Stimulated activated CD4-positive, alpha-beta T cell treated with anti-CD3 and anti-CD28 coated beads, Interleukin-2, amount 100 ng/mL, for 4 hours (primary cell): Measurements from ENCODE around the gene ZBTB38.

ENCODE experiments used
- DNase-seq: peaks from one replicate; pipeline ENCODE4 v3.0.0-alpha.2; 2020; ENCODE audit warnings: low read depth

Gene ZBTB38

DNA sequence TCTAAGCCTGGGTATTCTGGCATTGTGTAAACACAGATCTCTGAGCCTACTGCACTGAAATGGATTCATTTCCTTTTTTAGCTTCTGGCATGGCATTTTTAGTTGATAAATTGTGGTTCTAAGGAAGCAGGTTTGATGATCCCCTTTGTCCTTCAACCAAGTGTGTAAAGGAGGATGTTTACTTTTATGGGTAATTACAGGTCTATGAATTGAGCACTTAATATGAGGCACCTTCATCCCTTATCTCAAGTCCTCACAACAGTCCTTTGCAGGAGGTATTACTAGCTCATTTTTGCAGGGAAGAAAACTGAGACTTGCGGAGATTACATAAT lies 30.8 kb upstream of the ZBTB38 start:
- no peak for DNase-seq

DNA sequence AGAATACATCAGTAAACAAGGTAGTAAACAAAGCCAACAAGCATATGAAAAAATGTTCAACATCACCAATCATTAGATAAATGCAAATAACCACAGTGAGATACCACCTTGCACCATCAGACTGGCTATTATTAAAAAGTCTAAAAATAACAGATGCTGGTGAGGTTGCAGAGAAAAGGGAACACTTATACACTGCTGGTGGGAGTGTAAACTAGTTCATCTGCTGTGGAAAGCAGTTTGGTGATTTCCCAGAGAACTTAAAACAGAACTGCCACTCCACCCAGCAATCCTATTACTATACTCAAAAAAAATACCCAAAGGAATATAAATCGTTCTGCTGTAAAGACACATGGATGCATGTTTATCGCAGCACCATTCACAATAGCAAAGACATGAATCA lies 30.3 kb upstream of the ZBTB38 start:
- DNase-seq: no peak

DNA sequence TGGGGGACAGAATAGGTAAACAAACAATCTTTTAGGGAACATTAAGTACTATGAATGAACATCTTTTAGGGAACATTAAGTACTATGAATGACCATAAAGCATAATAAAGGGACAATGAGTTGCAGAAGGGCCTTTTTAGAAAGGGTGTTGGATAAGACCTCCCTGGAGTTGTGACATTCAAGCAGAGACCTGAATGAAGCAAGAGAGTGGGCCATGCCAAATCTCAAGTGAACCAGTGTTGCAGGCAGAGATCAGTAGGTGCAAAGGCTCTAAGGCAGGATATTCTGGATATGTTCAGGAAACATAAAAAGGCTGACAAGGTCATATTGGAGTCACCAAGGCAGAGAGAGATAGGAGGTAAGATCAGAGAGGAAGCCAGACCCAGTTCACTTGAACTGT lies 29.4 kb upstream of the ZBTB38 start:
- DNase-seq: no peak

DNA sequence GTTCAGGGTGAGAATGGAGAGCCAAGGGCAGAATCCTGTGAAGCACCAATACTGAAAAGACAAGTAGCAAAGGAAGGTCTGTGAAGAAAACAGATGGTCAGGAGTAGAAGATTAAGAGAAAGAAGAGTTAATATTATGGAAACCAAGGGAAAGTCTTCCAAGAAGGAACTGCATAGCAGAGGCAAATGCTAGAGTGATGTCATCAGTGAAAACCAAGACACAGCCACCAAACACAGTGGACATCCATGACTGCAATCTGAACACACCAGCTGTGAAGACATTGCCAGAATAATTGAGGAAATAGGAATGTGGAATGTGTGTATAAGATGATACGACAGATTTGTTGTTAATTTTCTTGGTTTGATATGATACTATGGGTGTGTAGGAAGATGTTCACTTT lies 26.8 kb upstream of the ZBTB38 start:
- no peak for DNase-seq

DNA sequence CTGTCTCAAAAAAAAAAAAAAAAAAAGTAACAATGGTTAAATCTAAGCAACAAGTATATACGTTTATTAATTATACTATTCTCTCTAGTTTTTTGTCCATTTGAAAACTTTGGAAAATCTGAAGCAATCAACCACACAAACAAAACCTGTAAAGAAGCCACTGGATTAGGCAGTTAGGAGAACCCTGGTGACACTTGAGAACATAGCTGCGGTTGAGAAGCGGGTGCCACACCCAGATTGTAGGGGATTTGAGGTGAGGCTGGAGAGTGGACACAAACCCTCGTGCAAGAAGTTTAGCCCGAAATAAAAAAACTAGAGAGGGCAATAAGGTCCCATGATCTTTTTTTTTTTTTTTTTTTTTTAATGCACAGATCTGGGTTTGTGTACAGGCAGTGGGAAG lies 25.9 kb upstream of the ZBTB38 start:
- DNase-seq: no peak

DNA sequence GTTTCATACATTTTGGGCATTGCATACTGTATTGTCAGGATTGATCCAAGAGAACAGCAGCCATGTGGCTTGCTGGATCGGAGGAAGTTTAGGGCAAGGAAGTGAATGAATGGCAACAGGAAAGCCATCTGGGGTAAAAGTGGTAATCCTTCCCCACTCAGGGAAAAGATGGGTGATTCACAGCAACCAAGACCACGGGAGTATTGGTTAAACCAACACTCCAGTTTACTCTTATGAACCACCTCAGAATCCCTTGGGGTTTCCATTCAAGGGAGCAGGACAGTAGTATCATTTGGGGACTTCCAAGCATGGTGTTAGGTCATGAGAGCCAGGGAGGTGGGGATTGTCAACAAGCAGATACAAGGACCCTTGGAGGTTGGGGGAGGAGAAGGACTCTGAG lies 25.2 kb upstream of the ZBTB38 start:
- no peak for DNase-seq

DNA sequence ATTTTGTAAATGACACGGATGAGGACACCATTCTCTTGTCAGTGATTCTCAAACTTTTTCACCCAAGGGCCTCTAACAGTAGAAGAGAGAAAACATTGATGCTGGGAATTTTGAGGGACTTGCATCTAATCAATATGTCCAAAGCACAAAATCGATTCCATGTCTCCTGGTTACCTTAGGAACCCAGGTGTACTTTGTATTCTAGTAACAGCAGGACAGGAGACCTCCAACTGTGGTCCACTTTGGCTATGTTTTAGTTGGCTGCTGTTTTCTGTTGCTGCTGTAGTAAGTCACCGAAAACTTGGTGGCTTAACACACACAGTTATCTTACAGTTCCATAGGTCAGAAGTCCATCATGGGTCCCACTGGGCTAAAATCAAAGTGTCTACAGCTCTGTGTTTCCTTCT lies 24.4 kb upstream of the ZBTB38 start:
- DNase-seq: no peak

DNA sequence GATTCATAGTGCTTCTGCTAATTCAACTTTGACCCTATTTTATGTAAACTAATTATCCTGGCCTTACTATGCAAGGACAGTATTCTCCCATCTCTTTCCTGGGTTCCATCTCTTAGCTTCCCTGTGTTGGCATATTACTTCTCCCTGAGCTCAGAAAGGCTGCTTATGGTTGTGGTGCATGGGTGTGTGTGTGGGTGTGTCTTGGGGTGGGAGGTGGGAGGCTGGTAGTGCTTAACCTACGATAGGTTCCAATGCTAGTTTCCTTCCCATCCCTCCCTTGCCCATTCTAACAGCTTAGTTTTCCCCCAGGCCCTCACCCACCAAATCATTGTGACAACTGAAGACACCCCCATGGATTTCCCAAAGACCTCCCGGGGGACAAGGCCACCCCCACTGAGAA lies 22.8 kb upstream of the ZBTB38 start:
- no peak for DNase-seq

DNA sequence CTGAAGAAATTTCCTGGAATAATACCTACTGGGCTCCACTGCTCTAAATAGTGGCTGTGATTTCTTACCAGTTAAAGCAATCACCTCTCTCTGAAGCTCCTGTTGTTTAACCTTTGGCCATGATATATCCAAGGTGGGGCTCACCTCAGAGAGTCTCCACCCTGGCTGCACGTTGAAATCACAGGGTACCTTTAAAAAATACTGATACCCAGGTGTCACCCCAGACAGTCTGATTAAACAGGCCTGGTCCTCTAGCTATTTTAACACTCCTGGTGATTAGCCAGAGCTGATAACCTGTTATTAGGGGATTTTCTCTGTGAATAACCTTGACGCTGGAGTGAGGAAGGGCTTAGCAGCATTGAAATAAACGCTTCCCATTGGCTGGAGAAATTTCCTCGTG lies 22.3 kb upstream of the ZBTB38 start:
- no peak for DNase-seq

DNA sequence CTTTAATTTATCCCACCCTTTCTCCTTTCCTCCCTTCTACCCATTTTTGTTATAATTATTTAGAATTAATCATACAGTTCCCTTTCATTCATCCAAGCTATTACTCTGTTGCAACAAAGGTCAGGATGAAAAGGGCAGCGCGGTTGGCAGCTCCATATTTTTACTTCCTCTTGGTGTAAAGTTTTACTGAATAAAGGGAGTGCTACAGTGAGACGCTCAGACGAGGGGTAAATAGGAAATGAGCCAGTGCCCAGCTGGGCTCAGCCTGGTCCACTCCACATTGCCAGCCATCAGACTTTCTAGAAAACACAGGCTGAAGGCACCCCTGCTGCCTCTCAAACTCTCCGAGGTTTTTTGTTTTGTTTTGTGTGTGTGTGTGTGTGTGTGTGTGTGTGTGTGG lies 21.9 kb upstream of the ZBTB38 start:
- DNase-seq: no peak

DNA sequence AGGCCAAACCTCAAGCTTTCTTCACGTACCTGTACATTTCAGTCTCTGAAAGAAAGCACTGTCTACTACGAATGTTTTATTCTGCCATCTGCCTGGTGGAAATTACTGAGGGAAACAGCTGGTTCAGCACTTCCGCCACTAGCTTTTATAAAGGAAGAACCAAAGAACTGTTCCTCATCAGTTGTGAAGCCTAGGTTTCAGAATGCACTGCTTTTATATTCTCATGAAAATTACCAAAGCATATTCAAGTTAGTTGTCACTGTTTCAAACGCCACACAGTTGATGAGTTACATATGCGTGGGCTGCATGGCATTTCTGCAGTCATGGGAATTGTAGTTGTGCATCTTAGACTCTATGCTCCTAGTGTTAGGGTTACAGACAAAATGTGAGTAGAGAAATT lies 21.5 kb upstream of the ZBTB38 start:
- DNase-seq: no peak

DNA sequence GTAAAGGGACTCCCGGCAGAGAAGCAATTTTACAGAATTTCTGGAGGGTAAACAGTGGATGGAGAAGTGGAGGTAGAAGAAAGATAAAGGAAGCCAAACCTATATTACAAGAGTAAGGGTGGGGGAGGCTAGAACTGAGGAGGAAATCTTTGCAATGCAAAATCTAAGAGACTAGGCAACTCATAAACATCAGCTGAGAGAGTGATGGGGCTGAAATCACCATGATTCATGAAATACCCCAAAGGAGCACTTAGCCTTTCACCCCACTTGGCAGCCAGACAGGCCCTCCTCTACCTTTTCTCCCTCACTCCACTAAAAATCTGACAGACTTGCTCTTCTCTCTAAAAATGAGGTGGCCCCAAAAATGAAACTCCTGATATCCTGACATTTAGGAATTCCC lies 19.5 kb upstream of the ZBTB38 start:
- DNase-seq: no peak

DNA sequence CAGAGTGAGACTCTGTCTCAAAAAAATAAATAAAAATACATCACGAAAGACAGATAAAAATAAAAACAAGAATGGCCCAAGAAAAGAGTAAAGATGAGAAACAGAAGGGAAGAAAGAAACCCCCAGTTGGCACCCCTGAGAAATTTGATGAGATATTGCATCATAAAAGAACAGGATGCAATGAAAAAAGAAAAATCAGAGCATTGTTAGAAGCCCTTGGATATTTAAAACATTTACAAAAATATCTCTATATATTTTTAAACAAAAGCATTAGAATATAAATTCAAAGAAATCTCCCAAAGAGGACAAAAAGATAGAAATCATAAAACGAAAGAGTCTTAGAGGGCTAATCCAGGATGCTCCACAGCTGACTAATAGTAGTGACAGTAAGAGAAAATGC lies 18.6 kb upstream of the ZBTB38 start:
- no peak for DNase-seq

DNA sequence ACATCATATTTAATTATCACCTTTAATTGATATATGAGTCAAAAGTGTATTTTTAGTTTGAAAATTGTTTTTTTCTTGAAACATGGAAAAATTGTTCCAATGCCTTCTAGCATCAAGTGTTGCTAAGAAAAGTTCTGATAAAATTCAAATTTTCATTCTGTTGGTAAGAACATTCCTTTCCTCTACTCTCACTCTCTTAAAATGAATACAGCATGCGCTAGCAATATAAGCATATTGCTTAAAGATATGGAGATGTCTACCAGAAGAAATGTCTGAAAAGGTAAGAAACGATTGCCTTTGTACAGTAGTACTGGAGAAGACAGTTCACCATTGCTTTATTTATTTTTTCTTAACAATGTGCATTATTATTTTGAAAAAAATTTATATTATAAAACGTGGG lies 17.6 kb upstream of the ZBTB38 start:
- no peak for DNase-seq

DNA sequence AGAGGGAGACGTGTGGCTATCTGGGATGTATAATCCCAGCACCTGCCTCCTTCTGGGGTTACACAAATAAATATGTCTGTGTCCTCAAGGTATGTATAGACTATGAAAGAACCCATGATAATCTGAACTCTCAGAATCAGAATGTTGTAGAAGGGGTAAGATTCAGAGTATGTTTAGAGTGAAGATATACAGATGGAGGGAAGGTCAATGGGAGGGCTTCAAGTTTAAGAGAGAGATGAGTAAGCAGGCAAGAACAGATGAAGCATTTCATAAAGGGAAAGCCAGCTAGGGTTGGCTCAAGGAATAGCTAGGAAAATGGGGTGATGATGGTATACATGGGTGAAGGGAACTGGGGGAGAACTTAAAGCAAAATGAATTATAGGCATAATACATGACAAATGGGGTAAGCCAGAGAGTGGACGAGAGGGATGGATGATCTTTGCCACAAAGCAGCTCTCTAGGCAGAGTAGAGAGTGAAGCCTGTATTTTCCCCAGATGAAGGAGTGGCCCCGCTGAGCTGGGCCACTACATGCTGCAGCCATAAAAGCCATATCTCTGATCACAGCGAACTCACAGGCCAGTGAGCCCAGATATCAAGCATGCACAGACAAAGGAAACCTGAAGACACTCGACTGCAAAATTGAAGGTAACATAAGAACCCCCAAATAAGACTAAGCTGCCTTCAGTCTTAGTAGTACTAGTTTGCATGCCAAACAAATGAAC lies 15.9 kb upstream of the ZBTB38 start:
- no peak for DNase-seq

DNA sequence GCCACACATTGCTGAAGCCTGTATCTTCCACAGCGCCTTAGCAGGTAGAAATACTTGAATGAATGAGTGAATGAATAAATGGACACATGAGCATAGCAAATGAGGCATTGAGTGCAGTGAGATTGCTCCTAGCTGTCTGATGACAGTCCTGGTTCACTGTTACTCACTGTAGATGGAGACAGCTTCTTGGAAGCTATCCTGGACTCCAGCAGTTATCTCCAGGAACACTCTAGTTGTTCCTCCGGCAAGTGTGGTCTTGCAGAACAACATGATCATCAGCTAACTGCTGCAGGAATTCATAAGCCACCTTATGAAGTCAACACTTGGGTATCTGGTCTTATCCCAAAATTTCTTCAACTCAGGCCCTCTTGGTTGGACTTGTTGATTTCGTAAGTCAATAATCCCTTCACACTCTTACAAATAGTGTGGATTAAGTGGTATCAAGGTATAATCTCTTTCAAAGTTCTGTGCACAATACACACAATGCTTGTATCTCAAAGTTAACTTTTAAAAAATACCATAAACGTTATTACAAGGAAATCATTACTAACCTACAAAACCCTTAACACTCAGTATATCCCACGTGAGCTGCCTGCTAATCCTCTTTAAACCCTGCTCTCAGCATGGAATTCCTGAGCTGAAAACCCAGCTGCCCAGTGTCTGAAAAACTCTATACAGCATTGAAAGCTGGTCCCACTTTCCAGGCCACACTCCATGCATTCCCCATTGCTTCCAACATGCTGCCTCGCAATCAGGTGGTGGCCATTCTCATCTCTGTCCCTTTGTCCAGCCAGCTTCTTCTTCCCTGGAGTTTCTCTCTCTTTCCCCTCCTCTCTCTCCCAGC lies 14.4 kb upstream of the ZBTB38 start:
- DNase-seq: no peak

DNA sequence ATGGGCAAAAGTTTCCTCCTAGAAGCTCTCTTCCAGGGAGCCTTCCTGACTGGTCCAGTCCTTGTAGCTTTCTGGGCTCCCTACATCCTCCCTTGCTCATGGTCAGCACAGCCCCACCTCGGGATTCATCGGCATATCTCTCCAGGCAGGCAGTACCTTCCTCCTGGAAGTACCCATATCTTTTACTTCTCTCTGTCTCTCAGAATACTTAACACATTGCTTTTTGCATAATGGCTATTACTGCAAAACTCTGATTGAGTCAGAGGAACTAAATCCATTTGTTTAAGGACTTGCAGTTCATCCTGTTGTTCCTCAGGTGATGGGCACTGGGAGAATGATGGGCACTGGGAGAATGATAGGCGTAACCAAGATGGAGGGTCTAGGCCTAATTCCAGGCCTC lies 13.8 kb upstream of the ZBTB38 start:
- DNase-seq: no peak

DNA sequence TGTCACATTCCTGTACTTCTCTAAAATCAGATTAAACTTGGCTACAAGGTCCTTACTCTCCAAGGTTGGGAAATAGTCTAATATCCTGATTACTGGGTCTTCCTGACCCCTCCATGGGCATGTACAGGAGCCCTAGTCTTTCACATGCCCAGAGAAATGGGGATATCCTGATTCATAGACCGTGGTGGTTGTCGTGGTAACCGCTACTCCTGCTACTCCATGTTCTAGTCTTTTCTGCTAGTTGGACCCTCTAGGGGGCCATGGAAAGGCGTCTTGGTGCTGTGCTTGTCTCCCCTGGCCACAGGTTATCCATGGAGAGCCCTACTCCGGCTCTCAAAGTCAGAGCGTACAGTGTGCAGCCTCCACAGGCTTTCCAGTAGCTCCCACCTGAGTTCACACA lies 13.1 kb upstream of the ZBTB38 start:
- DNase-seq: no peak

DNA sequence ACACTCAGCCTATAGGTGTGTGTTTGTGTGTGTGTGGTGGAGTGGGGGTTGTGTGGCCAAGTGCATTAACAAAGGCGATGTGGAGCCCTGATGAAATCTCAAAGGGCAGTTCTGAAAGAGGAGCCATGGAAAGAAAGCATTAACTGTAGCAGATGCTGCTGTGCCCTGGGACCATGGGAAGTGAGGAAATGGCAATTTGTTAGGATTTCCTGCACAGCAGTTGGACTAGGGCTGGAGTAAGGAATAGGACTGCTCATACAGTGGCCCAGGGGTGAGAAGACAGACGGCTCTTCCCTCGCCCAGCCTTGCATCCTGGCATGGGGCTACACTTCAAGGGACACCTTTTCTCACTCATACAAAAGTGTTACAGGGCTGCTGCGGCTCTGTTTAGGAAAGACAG lies 12.3 kb upstream of the ZBTB38 start:
- no peak for DNase-seq

DNA sequence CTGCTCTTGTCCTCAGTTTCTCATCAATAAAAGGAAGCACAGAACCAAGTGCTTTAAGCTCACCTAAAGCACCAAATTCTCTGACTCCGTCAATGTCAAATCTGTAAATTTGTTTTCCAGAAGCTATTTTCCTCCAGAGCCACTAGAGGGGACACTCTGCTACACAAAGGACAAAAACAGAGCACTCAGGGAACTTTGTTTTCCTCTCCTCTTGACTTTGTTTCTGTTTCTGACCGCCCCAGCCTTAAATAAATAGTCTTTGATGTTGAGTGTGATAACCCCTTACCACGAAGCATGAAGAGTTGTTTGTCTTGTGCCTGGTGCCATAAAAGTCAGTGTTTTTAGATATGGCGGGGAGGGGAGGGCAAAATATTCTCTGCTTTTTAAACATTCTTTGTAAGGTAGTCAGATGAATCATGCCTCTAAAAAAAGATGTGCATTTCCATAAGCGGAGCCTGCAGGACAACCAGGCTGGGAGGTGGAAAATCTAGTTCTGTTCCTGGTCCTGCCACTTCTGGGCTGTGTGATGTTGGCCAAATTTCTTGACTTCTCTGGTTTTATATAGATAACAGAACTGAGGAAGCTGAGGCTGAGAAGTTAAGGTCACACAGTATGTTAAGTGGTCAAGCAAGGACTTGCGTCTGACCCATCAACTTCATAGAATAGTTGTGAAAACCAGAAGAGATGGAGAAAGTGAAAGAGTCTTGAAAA lies 7.3 kb upstream of the ZBTB38 start:
- no peak for DNase-seq

DNA sequence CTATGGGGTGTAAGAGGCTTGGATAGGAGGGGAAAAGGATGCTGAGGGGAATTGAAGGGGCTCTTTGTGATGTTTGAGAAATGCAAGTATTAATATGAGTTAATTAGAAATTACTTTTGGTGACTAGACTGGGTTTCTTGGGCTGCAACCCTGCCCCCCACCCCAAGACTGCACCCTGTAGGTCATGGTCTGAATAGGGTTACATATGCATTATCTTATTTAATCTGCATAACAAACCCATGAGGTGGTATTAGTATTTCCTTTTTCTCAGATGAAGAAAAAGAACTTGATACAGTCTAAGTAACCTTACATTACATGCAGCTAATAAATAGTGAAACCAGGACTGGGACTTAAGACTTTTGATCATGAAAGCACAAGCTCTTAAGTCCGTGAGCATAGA lies 5.6 kb upstream of the ZBTB38 start:
- no peak for DNase-seq

DNA sequence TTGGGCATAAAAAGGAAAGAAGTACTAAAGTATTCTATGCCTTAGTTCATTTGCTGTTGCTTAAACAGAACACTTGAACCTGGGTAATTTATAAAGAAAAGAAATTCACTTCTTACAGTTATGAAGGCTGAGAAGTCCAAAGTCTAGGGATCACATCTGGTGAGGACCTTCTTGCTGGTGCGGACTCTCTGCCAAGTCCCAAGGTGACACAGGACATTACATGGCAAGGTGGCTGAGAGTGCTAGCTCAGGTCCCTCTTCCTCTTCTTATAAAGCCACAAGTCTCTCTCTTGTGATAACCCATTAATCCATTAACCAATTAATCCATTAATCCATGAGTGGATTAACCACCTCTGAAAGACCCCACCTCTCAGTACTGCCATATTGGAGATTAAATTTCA lies 3.1 kb upstream of the ZBTB38 start:
- DNase-seq: no peak

DNA sequence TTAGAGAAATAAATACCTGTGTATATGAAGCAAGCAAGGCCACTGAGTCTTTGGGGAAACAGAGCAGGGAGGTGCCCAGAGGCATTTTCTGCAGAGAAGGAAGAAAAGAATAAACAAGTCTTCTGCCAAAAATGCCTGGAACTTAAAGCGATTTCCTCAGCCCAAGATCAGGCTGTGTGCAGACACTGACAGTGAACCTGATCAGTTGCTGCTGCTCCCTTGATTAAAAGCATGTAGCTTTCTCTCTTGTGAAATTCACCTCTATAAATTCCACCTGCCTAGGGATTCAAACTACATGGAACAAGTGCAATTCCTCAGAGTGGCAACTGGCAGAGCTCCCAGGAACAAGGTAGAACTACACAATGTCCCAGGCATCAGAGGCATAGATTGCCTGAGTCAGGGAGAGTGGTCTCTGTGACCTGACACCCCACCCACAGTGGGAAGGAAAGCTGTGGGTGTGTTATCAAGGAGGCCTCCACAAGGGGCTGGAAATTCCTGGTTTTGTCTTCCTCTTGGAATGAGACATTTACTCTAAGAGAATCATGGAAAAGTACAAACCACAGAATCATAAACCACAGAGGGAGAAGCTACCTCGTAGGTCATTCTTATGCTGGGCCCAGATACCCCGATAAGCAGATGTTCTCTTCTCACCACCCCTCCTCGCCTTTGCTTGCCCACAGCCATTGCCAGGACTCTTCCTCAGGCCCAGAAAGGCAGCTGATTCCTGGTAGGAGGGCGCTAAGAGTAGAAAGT lies 1.8 kb upstream of the ZBTB38 start:
- no peak for DNase-seq
